Panc1 (cell line): ENCODE measurements around the gene CNMD. TPM values are rescaled to one million over a fixed set of nuclear protein-coding genes. Genes with fewer than 3 reads are reported as not detected.

Experiments used
- ATAC-seq: fragments of 200-7000 bp; cut with Tn5 transposase; 2 replicates; pipeline ENCODE4 v1.9.1; 2020; ENCODE audit warnings: mild to moderate bottlenecking, moderate library complexity
- BruUV-seq: library from RNA; stranded (reverse); fragments of 400-500 nt; replicated peaks from 2 replicates; lab custom pipeline; 2021; lab: Mats Ljungman, UMichigan
- CTCF ChIA-PET: fragments of 300-600 bp; sonication (Branson Sonifier 250); formaldehyde crosslinking; loops from one replicate; lab custom pipeline; 2022; ENCODE audit warnings: antibody characterized with exemption; lab: Charles Lee
- POLR2A ChIA-PET: fragments of 300-600 bp; sonication (Branson Sonifier 250); formaldehyde crosslinking; loops from one replicate; lab custom pipeline; 2022; ENCODE audit warnings: antibody characterized with exemption; lab: Charles Lee
- DNase-seq: peaks from one replicate; pipeline ENCODE4 v3.0.0-alpha.2; 2010; ENCODE audit warnings: low read depth, low spot score
- H3K27ac ChIP-seq: 2 replicates; pipeline ENCODE4 v1.5.1; 2011; ENCODE audit warnings: mild to moderate bottlenecking, low read length, inconsistent platforms
- H3K27me3 ChIP-seq: fragments of 200-500 bp; sonication (Bioruptor generic); 2 replicates; pipeline ENCODE4 v1.6.0; 2014; ENCODE audit warnings: low read length, inconsistent platforms; ENCODE audit not compliant: control insufficient read depth, insufficient read depth
- H3K36me3 ChIP-seq: fragments of 200-500 bp; sonication (Bioruptor generic); 2 replicates; pipeline ENCODE4 v1.5.1; 2014; ENCODE audit warnings: inconsistent platforms, mild to moderate bottlenecking, low read length, moderate library complexity; ENCODE audit not compliant: control insufficient read depth, insufficient read depth
- H3K4me1 ChIP-seq: 2 replicates; pipeline ENCODE4 v1.5.1; 2011; ENCODE audit warnings: inconsistent platforms, mild to moderate bottlenecking, low read length, moderate library complexity; ENCODE audit not compliant: control insufficient read depth, insufficient read depth
- H3K4me3 ChIP-seq, 2 experiments: 2 replicates each; pipeline ENCODE4 v1.5.1; 2011 to 2012; ENCODE audit warnings: low read depth in 2 of 2, low read length in 2 of 2, mild to moderate bottlenecking in 2 of 2, inconsistent platforms in 1 of 2, moderate library complexity in 1 of 2
- H3K9me3 ChIP-seq: fragments of 200-500 bp; sonication (Bioruptor generic); 2 replicates; pipeline ENCODE4 v1.5.1; 2014; ENCODE audit warnings: low read depth, mild to moderate bottlenecking, inconsistent platforms, low read length, moderate library complexity; ENCODE audit not compliant: control insufficient read depth, insufficient read depth
- POLR2AphosphoS5 ChIP-seq: IDR thresholded peaks from 2 replicates; pipeline ENCODE4 v1.6.1; 2012; ENCODE audit warnings: mild to moderate bottlenecking, low read depth, low read length, moderate library complexity
- SIN3A ChIP-seq: IDR thresholded peaks from 2 replicates; pipeline ENCODE4 v1.6.1; 2012; ENCODE audit warnings: low read depth, mild to moderate bottlenecking, low read length, moderate library complexity, borderline replicate concordance; ENCODE audit not compliant: insufficient read depth
- TCF7L2 ChIP-seq: IDR thresholded peaks from 2 replicates; pipeline ENCODE4 v1.6.1; 2011; ENCODE audit warnings: mild to moderate bottlenecking, low read depth, low read length, inconsistent platforms
- in situ Hi-C: cut with HindIII; loops from 2 replicates; pipeline ENCODE4 v1.10.0; 2016; ENCODE audit warnings: low sequenced_read_pairs, low pct_unique_long_range_greater_than_20kb
- intact Hi-C: fragments of 100-400 bp; cut with micrococcal nuclease; formaldehyde crosslinking; loops from one replicate; pipeline ENCODE4 v1.10.0; 2022; ENCODE audit not compliant: unreplicated experiment
- total RNA-seq: library from RNA; stranded (reverse); gene quantifications from one replicate; pipeline ENCODE4 v1.2.1, GENCODE V29; 2021; ENCODE audit not compliant: unreplicated experiment
- TF ChIP-seq, protein P1 (sequence below), 2 experiments: IDR thresholded peaks; 2 replicates each; pipeline ENCODE4 v1.6.1; 2011 to 2012; ENCODE audit warnings: low read depth in 2 of 2, control low read depth in 1 of 2, low read length in 1 of 2, mild to moderate bottlenecking in 1 of 2, moderate library complexity in 1 of 2; ENCODE audit not compliant: insufficient read depth in 1 of 2
- TF ChIP-seq, protein P2 (sequence below): fragments of 450-650 bp; IDR thresholded peaks from 2 replicates; pipeline ENCODE4 v1.5.1; 2017; ENCODE audit warnings: mild to moderate bottlenecking

Gene CNMD
- total RNA-seq, 1 experiment from 2014 or later: not detected

- no peak overlapping the region for H3K27ac ChIP-seq
- intact Hi-C loops (no loop called here), in situ Hi-C loops (no loop called here)
- no peaks in the 10 kb centered on the region for H3K9me3 ChIP-seq
- no peak for DNase-seq
- H3K4me1 ChIP-seq: no peaks in the 10 kb centered on the region
- TF ChIP-seq, protein P1, sequence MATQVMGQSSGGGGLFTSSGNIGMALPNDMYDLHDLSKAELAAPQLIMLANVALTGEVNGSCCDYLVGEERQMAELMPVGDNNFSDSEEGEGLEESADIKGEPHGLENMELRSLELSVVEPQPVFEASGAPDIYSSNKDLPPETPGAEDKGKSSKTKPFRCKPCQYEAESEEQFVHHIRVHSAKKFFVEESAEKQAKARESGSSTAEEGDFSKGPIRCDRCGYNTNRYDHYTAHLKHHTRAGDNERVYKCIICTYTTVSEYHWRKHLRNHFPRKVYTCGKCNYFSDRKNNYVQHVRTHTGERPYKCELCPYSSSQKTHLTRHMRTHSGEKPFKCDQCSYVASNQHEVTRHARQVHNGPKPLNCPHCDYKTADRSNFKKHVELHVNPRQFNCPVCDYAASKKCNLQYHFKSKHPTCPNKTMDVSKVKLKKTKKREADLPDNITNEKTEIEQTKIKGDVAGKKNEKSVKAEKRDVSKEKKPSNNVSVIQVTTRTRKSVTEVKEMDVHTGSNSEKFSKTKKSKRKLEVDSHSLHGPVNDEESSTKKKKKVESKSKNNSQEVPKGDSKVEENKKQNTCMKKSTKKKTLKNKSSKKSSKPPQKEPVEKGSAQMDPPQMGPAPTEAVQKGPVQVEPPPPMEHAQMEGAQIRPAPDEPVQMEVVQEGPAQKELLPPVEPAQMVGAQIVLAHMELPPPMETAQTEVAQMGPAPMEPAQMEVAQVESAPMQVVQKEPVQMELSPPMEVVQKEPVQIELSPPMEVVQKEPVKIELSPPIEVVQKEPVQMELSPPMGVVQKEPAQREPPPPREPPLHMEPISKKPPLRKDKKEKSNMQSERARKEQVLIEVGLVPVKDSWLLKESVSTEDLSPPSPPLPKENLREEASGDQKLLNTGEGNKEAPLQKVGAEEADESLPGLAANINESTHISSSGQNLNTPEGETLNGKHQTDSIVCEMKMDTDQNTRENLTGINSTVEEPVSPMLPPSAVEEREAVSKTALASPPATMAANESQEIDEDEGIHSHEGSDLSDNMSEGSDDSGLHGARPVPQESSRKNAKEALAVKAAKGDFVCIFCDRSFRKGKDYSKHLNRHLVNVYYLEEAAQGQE (IDR thresholded peaks at IDR 0.05; ENCODE audit: insufficient read depth in 1 of 2, low read depth in 2 of 2, low read length in 1 of 2): no peak
- TF ChIP-seq TCF7L2 (no peak), SIN3A (no peak), POLR2AphosphoS5 (no peak)
- TF ChIP-seq, protein P2, sequence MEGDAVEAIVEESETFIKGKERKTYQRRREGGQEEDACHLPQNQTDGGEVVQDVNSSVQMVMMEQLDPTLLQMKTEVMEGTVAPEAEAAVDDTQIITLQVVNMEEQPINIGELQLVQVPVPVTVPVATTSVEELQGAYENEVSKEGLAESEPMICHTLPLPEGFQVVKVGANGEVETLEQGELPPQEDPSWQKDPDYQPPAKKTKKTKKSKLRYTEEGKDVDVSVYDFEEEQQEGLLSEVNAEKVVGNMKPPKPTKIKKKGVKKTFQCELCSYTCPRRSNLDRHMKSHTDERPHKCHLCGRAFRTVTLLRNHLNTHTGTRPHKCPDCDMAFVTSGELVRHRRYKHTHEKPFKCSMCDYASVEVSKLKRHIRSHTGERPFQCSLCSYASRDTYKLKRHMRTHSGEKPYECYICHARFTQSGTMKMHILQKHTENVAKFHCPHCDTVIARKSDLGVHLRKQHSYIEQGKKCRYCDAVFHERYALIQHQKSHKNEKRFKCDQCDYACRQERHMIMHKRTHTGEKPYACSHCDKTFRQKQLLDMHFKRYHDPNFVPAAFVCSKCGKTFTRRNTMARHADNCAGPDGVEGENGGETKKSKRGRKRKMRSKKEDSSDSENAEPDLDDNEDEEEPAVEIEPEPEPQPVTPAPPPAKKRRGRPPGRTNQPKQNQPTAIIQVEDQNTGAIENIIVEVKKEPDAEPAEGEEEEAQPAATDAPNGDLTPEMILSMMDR: no peak
- no TSS peak for BruUV-seq
- no peaks in the 10 kb centered on the region for H3K27me3 ChIP-seq
- ChIA-PET POLR2A (no interaction called here), CTCF (no interaction called here)
- H3K36me3 ChIP-seq: no peaks in the 10 kb centered on the region
- no peak overlapping the region for H3K4me3 ChIP-seq
- ATAC-seq: no peak
Measured at GRCh38 chr13:52713894-52714293, 25.7 kb downstream of the CNMD start.

DNA sequence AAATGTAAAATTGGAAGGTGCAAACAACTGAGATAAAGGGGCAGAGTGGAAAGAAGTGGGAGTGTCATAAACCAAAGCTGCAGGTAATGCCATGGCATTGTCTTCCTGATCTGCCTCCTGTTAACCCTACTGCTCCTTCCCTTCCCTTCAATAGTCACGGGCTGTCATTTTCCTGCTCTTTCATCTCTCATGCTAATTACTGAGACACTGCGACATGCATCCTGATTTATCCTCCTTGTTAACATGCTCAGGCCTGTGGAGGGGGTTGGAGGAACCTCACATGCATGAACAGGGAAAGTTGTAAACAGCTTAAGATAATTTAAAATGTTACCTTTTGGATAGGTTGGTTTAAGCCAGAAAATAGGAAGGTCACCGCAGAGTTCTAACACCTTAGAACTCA lies 27.2 kb downstream of the CNMD start:
- TF ChIP-seq SIN3A: no peak
- no peak for TF ChIP-seq TCF7L2
- no peak for TF ChIP-seq POLR2AphosphoS5
- TF ChIP-seq, protein P1 (IDR thresholded peaks at IDR 0.05; ENCODE audit: insufficient read depth in 1 of 2, low read depth in 2 of 2, low read length in 1 of 2): no peak
- TF ChIP-seq, protein P2: no peak
- CTCF ChIA-PET: no interaction called here
- no peaks in the 10 kb centered on the region for H3K36me3 ChIP-seq
- ATAC-seq (no peak), DNase-seq (no peak)
- POLR2A ChIA-PET: no interaction called here
- no peaks in the 10 kb centered on the region for H3K4me1 ChIP-seq
- no peaks in the 10 kb centered on the region for H3K9me3 ChIP-seq
- no peaks in the 10 kb centered on the region for H3K27me3 ChIP-seq
- intact Hi-C loops (no loop called here), in situ Hi-C loops (no loop called here)
- no peak overlapping the region for H3K4me3 ChIP-seq
- no TSS peak for BruUV-seq
- no peak overlapping the region for H3K27ac ChIP-seq
